D721Med (cell line): ENCODE measurements around the gene DACT2.

Experiments used
- DNase-seq: peaks from one replicate; pipeline ENCODE4 v3.0.0; 2011; ENCODE audit warnings: low spot score; ENCODE audit not compliant: insufficient read length
- FAIRE-seq: peaks from 2 replicates; lab custom pipeline; 2011; peaks lifted over from hg19 to GRCh38; lab: Jason Lieb, UNC
- CTCF ChIP-seq: IDR thresholded peaks from 2 replicates; pipeline ENCODE4 v1.5.1; 2012; ENCODE audit warnings: mild to moderate bottlenecking, control low read depth; ENCODE audit not compliant: insufficient read depth; ENCODE audit errors: missing control alignments

Gene DACT2

GRCh38 chr6:168303982-168304751 is 15.4 kb downstream of the DACT2 start:
- no peak for TF ChIP-seq CTCF
- FAIRE-seq (no peak), DNase-seq (no peak)

DNA sequence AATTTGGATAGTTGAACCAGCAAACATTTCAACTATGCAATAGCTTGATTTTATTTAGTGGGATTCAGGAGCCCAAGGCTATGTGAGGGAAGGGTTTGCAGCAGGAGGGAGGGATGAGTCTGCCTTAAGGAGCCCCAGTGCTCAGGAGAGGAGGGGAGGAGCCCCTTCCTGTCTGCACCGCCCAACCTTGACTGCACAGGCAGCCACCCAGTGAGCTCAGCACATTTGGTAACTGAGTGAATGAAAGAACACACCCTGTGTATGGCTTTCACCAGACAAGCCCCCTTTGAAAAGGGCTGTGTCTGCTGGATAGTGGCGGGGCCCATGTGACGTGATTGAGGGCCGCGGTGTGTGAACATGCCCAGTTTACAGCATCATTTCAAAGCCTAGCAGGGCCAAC is 17.0 kb downstream of the DACT2 start:
- FAIRE-seq (no peak), DNase-seq (no peak)
- no peak for TF ChIP-seq CTCF

DNA sequence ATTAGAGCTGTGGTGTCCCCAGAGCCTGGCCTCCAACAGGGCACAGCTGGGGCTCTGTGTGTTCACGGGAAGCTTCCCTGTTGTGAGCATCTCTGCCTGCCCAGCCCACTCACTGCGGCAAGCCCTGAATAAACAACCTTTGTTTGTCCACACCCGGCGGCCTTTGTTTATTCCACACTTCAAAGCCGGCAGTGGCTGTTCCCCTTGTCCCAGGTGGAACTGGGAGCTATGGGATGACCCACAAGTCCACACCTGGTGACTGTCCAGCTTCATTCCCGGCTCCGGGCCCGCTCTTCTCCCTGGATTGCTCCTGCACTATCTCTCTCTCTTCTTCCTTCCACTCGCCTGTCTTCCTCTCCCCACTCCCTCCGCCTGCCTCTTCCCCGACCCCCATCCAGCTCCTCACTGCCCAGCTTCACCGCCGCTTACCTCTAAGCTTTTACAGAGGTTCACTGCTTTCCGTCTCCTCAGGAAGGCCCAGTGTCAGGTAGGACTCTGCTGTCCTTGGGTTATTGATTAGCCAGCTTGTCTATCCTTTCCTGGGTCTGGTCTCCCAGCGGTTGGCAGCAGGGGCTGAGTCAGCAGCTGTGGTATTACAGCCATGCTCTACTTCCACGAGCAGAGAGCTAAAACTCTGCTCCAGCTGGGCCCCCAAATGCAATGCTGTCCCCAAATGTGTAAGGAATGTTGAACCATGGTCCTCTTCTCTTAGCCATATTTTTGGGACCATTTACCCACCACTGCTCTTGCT is 17.8 kb downstream of the DACT2 start:
- TF ChIP-seq CTCF = no peak
- DNase-seq (no peak), FAIRE-seq (no peak)

- no peak for DNase-seq
- no peak for TF ChIP-seq CTCF
- no peak for FAIRE-seq
These were observed 18.5 kb downstream of the DACT2 start for GRCh38 chr6:168300975-168301647.

DNA sequence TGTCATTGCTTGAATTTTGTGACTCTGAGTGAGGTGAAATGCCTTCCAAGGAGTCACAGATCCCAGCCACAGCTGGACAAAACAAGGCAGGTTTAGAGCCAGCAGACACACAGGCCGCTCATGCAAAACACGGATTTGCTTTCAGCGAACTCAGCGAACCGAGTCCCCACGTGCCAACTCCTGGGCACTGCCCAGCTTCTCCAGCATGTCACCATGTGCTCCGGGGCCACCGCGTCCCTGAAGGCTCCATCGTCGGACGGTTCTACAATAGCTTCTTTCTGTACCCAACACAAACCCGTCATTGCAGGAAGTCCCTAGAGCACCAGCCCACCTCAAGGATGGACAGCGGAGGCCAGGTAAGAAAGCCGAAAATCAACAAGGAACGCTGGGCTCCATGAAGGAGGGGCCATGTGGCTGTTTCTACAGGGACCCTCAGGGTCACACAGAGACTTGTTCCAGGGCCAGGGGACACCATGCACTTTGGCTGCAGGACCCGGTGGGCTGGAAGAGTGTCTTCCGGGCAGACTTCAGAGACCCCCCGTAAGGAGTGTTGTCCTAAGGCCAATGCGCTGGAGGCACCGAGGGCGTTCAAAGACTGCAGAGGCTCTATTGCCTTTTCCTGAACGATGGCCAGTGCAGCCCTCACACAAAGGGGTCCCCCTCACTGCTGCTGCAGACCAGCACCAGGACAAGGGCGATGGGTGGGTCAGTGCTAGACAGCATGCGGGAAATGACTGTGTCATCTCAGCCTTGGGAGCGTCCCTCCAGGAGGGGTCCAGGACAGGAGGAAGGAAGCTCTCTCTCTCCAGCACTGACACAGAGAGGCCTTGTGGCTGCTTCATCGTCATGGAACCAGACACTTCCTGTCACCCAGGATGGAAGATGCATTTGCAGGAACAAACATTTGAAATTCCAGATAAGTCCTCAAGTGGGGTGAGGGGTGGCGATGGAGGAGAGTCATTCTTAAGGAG is 19.8 kb downstream of the DACT2 start:
- TF ChIP-seq CTCF = no peak
- FAIRE-seq = no peak
- DNase-seq = no peak

- FAIRE-seq (no peak), DNase-seq (no peak)
- no peak for TF ChIP-seq CTCF
These were observed 21.9 kb downstream of the DACT2 start for GRCh38 chr6:168297643-168298042.
